HCT116 (cell line): ENCODE measurements around the gene HDAC5. TPM values are rescaled to one million over a fixed set of nuclear protein-coding genes. Genes with fewer than 3 reads are reported as not detected.

Experiments
- ATAC-seq: fragments of 200-7000 bp; cut with Tn5 transposase; 2 replicates; pipeline ENCODE4 v1.9.1; 2020; ENCODE audit warnings: mild to moderate bottlenecking, moderate library complexity
- BruUV-seq: library from RNA; stranded (reverse); fragments of 400-500 nt; replicated peaks from 2 replicates; lab custom pipeline; 2021; lab: Mats Ljungman, UMichigan
- CTCF ChIA-PET: fragments of 300-600 bp; sonication (Branson Sonifier 250); formaldehyde crosslinking; loops from one replicate; lab custom pipeline; 2021; ENCODE audit warnings: antibody characterized with exemption; lab: Charles Lee
- POLR2A ChIA-PET: fragments of 300-600, 350-600 bp; sonication (Branson Sonifier 250); formaldehyde crosslinking; loops from one replicate; lab custom pipeline; 2021; ENCODE audit warnings: antibody characterized with exemption; lab: Charles Lee
- RAD21 ChIA-PET, 2 experiments: fragments of 300-600 bp; sonication (Branson Sonifier 250); formaldehyde crosslinking; loops; one replicate each; lab custom pipeline; 2023; ENCODE audit warnings: low total read pairs in 2 of 2; ENCODE audit not compliant: uncharacterized antibody in 2 of 2, unreplicated experiment in 2 of 2, low non-redundant PET in 1 of 2; lab: Charles Lee
- DNase-seq: peaks from one replicate; pipeline ENCODE4 v3.0.0-alpha.2; 2010; ENCODE audit warnings: low read depth, low spot score
- H2AFZ ChIP-seq: fragments of 200-600 bp; shearing (Covaris generic), sonication (generic); 2 replicates; pipeline ENCODE4 v1.6.1; 2017; ENCODE audit warnings: low read depth, mixed run types, mixed read lengths, antibody characterized with exemption, low read length; ENCODE audit not compliant: poor library complexity, severe bottlenecking
- H3K27ac ChIP-seq: 2 replicates; pipeline ENCODE4 v1.5.1; 2012; ENCODE audit warnings: low read depth, low read length
- H3K27me3 ChIP-seq: fragments of 200-600 bp; sonication (generic); 2 replicates; pipeline ENCODE4 v1.6.1; 2016; ENCODE audit warnings: mixed run types, low read length, mixed read lengths; ENCODE audit not compliant: insufficient read depth
- H3K36me3 ChIP-seq, 2 experiments: fragments of 200-500 bp in 1 of 2; fragments of 200-600 bp in 1 of 2; sonication (Bioruptor generic) in 1 of 2; sonication (generic) in 1 of 2; 2 replicates each; pipeline versions ENCODE4 v1.5.1 to v1.6.1; 2014 to 2016; ENCODE audit warnings: low read length in 2 of 2, inconsistent platforms in 1 of 2, mixed read lengths in 1 of 2, mixed run types in 1 of 2; ENCODE audit not compliant: insufficient read depth in 2 of 2, control insufficient read depth in 1 of 2
- H3K4me1 ChIP-seq, 2 experiments: fragments of 200-600 bp in 1 of 2; sonication (generic) in 1 of 2; 2 replicates each; pipeline versions ENCODE4 v1.5.1 to v1.6.1; 2012 to 2017; ENCODE audit warnings: low read length in 2 of 2, inconsistent platforms in 1 of 2, mild to moderate bottlenecking in 1 of 2, mixed read lengths in 1 of 2, mixed run types in 1 of 2, moderate library complexity in 1 of 2; ENCODE audit not compliant: insufficient read depth in 2 of 2, control insufficient read depth in 1 of 2
- H3K4me2 ChIP-seq: fragments of 200-600 bp; sonication (generic); 2 replicates; pipeline ENCODE4 v1.6.1; 2017; ENCODE audit warnings: mixed run types, low read length, mixed read lengths
- H3K4me3 ChIP-seq, 2 experiments: fragments of 200-600 bp in 1 of 2; sonication (generic) in 1 of 2; replicated peaks in 1 of 2; 2 replicates each; pipeline ENCODE4 v1.5.1; 2011 to 2016; ENCODE audit warnings: low read length in 2 of 2, control low read depth in 1 of 2, low read depth in 1 of 2, mild to moderate bottlenecking in 1 of 2, mixed read lengths in 1 of 2, mixed run types in 1 of 2
- H3K79me2 ChIP-seq: fragments of 200-600 bp; sonication (generic); 2 replicates; pipeline ENCODE4 v1.6.1; 2017; ENCODE audit warnings: mild to moderate bottlenecking, mixed run types, low read length, moderate library complexity, mixed read lengths; ENCODE audit not compliant: insufficient read depth
- H3K9ac ChIP-seq: fragments of 200-600 bp; sonication (generic); 2 replicates; pipeline ENCODE4 v1.6.1; 2016; ENCODE audit warnings: low read length, mixed read lengths
- H3K9me2 ChIP-seq: fragments of 200-600 bp; sonication (generic), shearing (Covaris generic); 2 replicates; pipeline ENCODE4 v1.6.1; 2017; ENCODE audit warnings: mixed run types, mild to moderate bottlenecking, moderate library complexity; ENCODE audit not compliant: insufficient read depth
- H3K9me3 ChIP-seq, 2 experiments: fragments of 200-500 bp in 1 of 2; fragments of 200-600 bp in 1 of 2; sonication (Bioruptor generic) in 1 of 2; sonication (generic) in 1 of 2; 2 replicates each; pipeline ENCODE4 v1.6.1; 2014 to 2017; ENCODE audit warnings: low read length in 2 of 2, mixed read lengths in 2 of 2, inconsistent platforms in 1 of 2, low read depth in 1 of 2, mild to moderate bottlenecking in 1 of 2, mixed run types in 1 of 2, moderate library complexity in 1 of 2; ENCODE audit not compliant: control insufficient read depth in 1 of 2, insufficient read depth in 1 of 2
- H4K20me1 ChIP-seq: fragments of 200-600 bp; sonication (generic), shearing (Covaris generic); 2 replicates; pipeline ENCODE4 v1.6.1; 2017; ENCODE audit warnings: mixed run types, mild to moderate bottlenecking, moderate library complexity; ENCODE audit not compliant: insufficient read depth
- CBX3 ChIP-seq: IDR thresholded peaks from 2 replicates; pipeline ENCODE4 v1.6.1; 2012; ENCODE audit warnings: low read depth
- EGR1 ChIP-seq: IDR thresholded peaks from 2 replicates; pipeline ENCODE4 v1.6.1; 2012; ENCODE audit warnings: low read depth
- ELF1 ChIP-seq: IDR thresholded peaks from 2 replicates; pipeline ENCODE4 v1.6.1; 2012; ENCODE audit warnings: low read depth, borderline replicate concordance
- JUND ChIP-seq: IDR thresholded peaks from 2 replicates; pipeline ENCODE4 v1.6.1; 2012
- RAD21 ChIP-seq: IDR thresholded peaks from 2 replicates; pipeline ENCODE4 v1.6.1; 2012; ENCODE audit warnings: low read depth, mild to moderate bottlenecking
- SIN3A ChIP-seq: IDR thresholded peaks from 2 replicates; pipeline ENCODE4 v1.6.1; 2012; ENCODE audit warnings: low read depth
- SP1 ChIP-seq: IDR thresholded peaks from 2 replicates; pipeline ENCODE4 v1.6.1; 2012; ENCODE audit warnings: low read depth
- SRF ChIP-seq: IDR thresholded peaks from 2 replicates; pipeline ENCODE4 v1.6.1; 2012; ENCODE audit warnings: low read depth
- TCF7L2 ChIP-seq: IDR thresholded peaks from 2 replicates; pipeline ENCODE4 v1.7.0; 2011; ENCODE audit warnings: borderline replicate concordance, inconsistent platforms; ENCODE audit not compliant: insufficient read depth, insufficient read length; ENCODE audit errors: extremely low read depth
- ZFX ChIP-seq: fragments of 450-650 bp; IDR thresholded peaks from 2 replicates; pipeline ENCODE4 v1.6.1; 2017
- intact Hi-C: fragments of 100-400 bp; cut with micrococcal nuclease; formaldehyde crosslinking; loops from 2 replicates; pipeline ENCODE4 v1.10.0; 2022
- total RNA-seq: library from RNA; stranded (reverse); gene quantifications from one replicate; pipeline ENCODE4 v1.2.1, GENCODE V29; 2021; ENCODE audit not compliant: unreplicated experiment
- TF ChIP-seq, protein P1 (sequence below), 3 experiments: fragments of 200-600 bp in 1 of 3; sonication (generic) in 1 of 3; IDR thresholded peaks in 2 of 3; conservative IDR thresholded peaks in 1 of 3; 2 replicates each; pipeline ENCODE4 v1.5.1; 2012 to 2017; ENCODE audit warnings: low read depth in 2 of 3, low read length in 2 of 3, antibody characterized with exemption in 1 of 3, borderline replicate concordance in 1 of 3, control low read depth in 1 of 3, mild to moderate bottlenecking in 1 of 3, mixed read lengths in 1 of 3, mixed run types in 1 of 3, moderate library complexity in 1 of 3; ENCODE audit not compliant: insufficient read depth in 1 of 3
- TF ChIP-seq, protein P2 (sequence below): IDR thresholded peaks from 2 replicates; pipeline ENCODE4 v1.6.1; 2012
- TF ChIP-seq, protein P3 (sequence below): IDR thresholded peaks from 2 replicates; pipeline ENCODE4 v1.6.1; 2012; ENCODE audit warnings: low read depth
- TF ChIP-seq, protein P4 (sequence below): IDR thresholded peaks from 2 replicates; pipeline ENCODE4 v1.6.1; 2012

HDAC5 gene
- total RNA-seq, 1 experiment from 2014 or later, result 32.9 TPM

DNA sequence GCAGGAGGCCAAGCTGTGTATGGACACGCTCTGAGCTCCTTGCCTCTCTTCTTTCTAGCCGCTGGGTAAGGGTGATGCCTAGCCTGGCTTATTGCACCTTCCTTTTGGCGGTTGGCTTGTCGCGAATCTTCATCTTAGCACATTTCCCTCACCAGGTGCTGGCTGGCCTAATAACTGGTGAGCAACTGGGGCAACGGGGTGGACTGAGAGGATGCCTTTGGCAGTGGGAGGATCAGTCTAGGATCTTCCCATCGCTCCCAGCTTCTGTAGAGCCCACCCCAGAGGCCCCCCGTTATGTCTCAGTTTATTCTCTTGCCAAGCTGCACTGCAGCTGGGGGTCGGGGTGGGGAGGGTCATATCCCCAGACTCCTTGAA lies 48.5 kb downstream of the HDAC5 start:
- H2AFZ ChIP-seq, result no peak overlapping the region
- peaks cover 8 to 21% of the 10 kb centered on the region in 2 experiments for H3K4me1 ChIP-seq
- H3K4me3 ChIP-seq, result no peak overlapping the region
- H4K20me1 ChIP-seq, result no peaks in the 10 kb centered on the region
- DNase-seq (no peak), ATAC-seq (no peak)
- POLR2A ChIA-PET, result no interaction called here
- H3K27ac ChIP-seq, result no peak overlapping the region
- RAD21 ChIA-PET, result no interaction called here
- no peak overlapping the region for H3K4me2 ChIP-seq
- CTCF ChIA-PET, result no interaction called here
- H3K9me2 ChIP-seq, result no peaks in the 10 kb centered on the region
- H3K36me3 ChIP-seq, result peaks cover 10 to 12% of the 10 kb centered on the region in 2 experiments; a peak in 2 of 4 replicates
- H3K9ac ChIP-seq, result no peak overlapping the region
- intact Hi-C loops, result no loop called here
- peaks cover 22% of the 10 kb centered on the region for H3K79me2 ChIP-seq
- H3K27me3 ChIP-seq, result no peaks in the 10 kb centered on the region
- no peaks in the 10 kb centered on the region for H3K9me3 ChIP-seq
- TF ChIP-seq SRF (no peak), RAD21 (no peak), ELF1 (no peak), TCF7L2 (no peak), JUND (no peak), SP1 (no peak), SIN3A (no peak), CBX3 (no peak), EGR1 (no peak), ZFX (no peak)
- TF ChIP-seq, protein P1, sequence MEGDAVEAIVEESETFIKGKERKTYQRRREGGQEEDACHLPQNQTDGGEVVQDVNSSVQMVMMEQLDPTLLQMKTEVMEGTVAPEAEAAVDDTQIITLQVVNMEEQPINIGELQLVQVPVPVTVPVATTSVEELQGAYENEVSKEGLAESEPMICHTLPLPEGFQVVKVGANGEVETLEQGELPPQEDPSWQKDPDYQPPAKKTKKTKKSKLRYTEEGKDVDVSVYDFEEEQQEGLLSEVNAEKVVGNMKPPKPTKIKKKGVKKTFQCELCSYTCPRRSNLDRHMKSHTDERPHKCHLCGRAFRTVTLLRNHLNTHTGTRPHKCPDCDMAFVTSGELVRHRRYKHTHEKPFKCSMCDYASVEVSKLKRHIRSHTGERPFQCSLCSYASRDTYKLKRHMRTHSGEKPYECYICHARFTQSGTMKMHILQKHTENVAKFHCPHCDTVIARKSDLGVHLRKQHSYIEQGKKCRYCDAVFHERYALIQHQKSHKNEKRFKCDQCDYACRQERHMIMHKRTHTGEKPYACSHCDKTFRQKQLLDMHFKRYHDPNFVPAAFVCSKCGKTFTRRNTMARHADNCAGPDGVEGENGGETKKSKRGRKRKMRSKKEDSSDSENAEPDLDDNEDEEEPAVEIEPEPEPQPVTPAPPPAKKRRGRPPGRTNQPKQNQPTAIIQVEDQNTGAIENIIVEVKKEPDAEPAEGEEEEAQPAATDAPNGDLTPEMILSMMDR (IDR thresholded peaks at IDR 0.05 in 2 of 3, conservative IDR thresholded peaks at IDR 0.05 in 1 of 3; ENCODE audit: borderline replicate concordance in 1 of 3, insufficient read depth in 1 of 3, low read depth in 2 of 3, low read length in 2 of 3), result no peak
- TF ChIP-seq, protein P2, sequence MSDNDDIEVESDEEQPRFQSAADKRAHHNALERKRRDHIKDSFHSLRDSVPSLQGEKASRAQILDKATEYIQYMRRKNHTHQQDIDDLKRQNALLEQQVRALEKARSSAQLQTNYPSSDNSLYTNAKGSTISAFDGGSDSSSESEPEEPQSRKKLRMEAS, result no peak
- TF ChIP-seq, protein P3, sequence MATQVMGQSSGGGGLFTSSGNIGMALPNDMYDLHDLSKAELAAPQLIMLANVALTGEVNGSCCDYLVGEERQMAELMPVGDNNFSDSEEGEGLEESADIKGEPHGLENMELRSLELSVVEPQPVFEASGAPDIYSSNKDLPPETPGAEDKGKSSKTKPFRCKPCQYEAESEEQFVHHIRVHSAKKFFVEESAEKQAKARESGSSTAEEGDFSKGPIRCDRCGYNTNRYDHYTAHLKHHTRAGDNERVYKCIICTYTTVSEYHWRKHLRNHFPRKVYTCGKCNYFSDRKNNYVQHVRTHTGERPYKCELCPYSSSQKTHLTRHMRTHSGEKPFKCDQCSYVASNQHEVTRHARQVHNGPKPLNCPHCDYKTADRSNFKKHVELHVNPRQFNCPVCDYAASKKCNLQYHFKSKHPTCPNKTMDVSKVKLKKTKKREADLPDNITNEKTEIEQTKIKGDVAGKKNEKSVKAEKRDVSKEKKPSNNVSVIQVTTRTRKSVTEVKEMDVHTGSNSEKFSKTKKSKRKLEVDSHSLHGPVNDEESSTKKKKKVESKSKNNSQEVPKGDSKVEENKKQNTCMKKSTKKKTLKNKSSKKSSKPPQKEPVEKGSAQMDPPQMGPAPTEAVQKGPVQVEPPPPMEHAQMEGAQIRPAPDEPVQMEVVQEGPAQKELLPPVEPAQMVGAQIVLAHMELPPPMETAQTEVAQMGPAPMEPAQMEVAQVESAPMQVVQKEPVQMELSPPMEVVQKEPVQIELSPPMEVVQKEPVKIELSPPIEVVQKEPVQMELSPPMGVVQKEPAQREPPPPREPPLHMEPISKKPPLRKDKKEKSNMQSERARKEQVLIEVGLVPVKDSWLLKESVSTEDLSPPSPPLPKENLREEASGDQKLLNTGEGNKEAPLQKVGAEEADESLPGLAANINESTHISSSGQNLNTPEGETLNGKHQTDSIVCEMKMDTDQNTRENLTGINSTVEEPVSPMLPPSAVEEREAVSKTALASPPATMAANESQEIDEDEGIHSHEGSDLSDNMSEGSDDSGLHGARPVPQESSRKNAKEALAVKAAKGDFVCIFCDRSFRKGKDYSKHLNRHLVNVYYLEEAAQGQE, result no peak
- TF ChIP-seq, protein P4, sequence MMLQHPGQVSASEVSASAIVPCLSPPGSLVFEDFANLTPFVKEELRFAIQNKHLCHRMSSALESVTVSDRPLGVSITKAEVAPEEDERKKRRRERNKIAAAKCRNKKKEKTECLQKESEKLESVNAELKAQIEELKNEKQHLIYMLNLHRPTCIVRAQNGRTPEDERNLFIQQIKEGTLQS, result no peak
- TF ChIP-seq, all 23 proteins: peak for 0
- no TSS peak for BruUV-seq
